ENCODE measurements around the gene PCYT2. TPM values are rescaled to one million over a fixed set of nuclear protein-coding genes. Genes with fewer than 3 reads are reported as not detected.

PCYT2 gene
- total and polyA plus RNA-seq, 10 of the 15 experiments (the other 5 are each of a cell fraction or from before 2014, with no cell fraction given) = 0.63 to 72.0 (median 45.0) TPM

DNA sequence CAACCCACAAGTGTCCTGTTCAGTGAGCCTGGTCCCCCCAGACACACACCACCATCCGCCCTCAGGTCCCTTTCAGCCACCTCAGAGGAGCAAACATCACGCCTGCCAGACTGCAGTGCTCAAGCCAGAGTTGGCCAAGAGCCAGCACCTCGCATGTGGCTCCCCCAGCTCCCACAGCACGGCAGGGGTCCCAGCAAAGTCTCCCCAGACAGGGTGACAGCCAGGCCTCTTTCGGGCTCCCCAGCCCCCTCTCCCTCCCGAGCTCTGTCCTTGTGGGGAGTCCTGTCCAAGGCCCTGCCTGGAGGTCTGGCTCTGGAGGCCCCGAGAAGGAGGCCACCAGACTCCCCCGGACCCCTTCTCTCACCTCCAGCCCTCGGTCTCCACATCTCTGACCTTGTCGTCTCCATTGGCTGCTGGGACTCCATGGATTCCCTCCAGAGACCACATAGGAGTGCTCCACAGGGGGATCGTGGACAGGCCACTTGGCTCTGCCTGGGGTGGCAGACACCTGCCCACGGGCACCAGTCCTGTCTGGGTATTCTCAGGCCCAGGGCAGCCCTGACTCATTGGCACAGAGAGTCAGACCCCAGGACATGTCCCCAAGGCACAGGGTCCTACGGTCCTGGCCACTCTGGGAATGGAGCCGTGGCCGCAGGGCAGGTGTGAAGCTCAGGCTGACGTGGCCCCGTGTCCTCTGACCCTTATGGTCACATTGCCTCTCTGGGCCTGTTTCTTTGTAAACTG lies 37.6 kb upstream of the PCYT2 start (continued):
- TF ChIP-seq, protein P1, sequence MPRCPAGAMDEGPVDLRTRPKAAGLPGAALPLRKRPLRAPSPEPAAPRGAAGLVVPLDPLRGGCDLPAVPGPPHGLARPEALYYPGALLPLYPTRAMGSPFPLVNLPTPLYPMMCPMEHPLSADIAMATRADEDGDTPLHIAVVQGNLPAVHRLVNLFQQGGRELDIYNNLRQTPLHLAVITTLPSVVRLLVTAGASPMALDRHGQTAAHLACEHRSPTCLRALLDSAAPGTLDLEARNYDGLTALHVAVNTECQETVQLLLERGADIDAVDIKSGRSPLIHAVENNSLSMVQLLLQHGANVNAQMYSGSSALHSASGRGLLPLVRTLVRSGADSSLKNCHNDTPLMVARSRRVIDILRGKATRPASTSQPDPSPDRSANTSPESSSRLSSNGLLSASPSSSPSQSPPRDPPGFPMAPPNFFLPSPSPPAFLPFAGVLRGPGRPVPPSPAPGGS (IDR thresholded peaks at IDR 0.05; ENCODE audit: borderline replicate concordance, insufficient read depth, low read depth, low read length, poor library complexity, severe bottlenecking) = no peak
- TF ChIP-seq HDGF (IDR thresholded peaks at IDR 0.05) (no peak), TBL1XR1 (IDR thresholded peaks at IDR 0.05; ENCODE audit: low read depth, low read length) (no peak), SRF (IDR thresholded peaks at IDR 0.05; ENCODE audit: low read depth in 2 of 2, low read length in 2 of 2) (no peak), FOXK2 (IDR thresholded peaks at IDR 0.05) (no peak), TCF7 (IDR thresholded peaks at IDR 0.05; ENCODE audit: borderline replicate concordance) (no peak), CBX3 (IDR thresholded peaks at IDR 0.05; ENCODE audit: borderline replicate concordance, low read depth) (no peak), EZH2 (IDR thresholded peaks at IDR 0.05; ENCODE audit: borderline replicate concordance, control insufficient read depth, low read depth, low read length) (no peak), RAD21 (IDR thresholded peaks at IDR 0.05; ENCODE audit: insufficient read depth, low read depth, low read length) (no peak), GATAD2B (conservative IDR thresholded peaks at IDR 0.05; ENCODE audit: low read depth) (no peak), SMAD5 (IDR thresholded peaks at IDR 0.05; ENCODE audit: low read depth) (no peak)
- TF ChIP-seq, protein P2, sequence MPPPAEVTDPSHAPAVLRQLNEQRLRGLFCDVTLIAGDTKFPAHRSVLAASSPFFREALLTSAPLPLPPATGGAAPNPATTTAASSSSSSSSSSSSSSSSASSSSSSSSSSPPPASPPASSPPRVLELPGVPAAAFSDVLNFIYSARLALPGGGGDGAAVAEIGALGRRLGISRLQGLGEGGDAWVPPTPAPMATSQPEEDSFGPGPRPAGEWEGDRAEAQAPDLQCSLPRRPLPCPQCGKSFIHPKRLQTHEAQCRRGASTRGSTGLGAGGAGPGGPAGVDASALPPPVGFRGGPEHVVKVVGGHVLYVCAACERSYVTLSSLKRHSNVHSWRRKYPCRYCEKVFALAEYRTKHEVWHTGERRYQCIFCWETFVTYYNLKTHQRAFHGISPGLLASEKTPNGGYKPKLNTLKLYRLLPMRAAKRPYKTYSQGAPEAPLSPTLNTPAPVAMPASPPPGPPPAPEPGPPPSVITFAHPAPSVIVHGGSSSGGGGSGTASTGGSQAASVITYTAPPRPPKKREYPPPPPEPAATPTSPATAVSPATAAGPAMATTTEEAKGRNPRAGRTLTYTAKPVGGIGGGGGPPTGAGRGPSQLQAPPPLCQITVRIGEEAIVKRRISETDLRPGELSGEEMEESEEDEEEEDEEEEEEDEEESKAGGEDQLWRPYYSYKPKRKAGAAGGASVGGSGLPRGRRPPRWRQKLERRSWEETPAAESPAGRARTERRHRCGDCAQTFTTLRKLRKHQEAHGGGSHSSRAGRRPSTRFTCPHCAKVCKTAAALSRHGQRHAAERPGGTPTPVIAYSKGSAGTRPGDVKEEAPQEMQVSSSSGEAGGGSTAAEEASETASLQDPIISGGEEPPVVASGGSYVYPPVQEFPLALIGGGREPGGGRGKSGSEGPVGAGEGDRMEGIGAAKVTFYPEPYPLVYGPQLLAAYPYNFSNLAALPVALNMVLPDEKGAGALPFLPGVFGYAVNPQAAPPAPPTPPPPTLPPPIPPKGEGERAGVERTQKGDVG (CRISPR knock-in tag; IDR thresholded peaks at IDR 0.05) = no peak
- TF ChIP-seq, protein P3, sequence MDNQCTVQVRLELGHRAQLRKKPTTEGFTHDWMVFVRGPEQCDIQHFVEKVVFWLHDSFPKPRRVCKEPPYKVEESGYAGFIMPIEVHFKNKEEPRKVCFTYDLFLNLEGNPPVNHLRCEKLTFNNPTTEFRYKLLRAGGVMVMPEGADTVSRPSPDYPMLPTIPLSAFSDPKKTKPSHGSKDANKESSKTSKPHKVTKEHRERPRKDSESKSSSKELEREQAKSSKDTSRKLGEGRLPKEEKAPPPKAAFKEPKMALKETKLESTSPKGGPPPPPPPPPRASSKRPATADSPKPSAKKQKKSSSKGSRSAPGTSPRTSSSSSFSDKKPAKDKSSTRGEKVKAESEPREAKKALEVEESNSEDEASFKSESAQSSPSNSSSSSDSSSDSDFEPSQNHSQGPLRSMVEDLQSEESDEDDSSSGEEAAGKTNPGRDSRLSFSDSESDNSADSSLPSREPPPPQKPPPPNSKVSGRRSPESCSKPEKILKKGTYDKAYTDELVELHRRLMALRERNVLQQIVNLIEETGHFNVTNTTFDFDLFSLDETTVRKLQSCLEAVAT (IDR thresholded peaks at IDR 0.05) = no peak

Data from GM12878 (cell line).